ENCODE results near the gene RREB1.
"Not testable (repeated sequence)": the region's sequence is repeated elsewhere in the genome, so short reads cannot be mapped to it uniquely, and the experiment has no call there.

The RREB1 gene

GRCh38 chr6:7273709-7274108 is 165.9 kb downstream of the RREB1 start:
- H3K27me3 Mint-ChIP-seq (ENCODE audit: low read depth), result no peaks in the 10 kb centered on the region
- peaks cover 3% of the 10 kb centered on the region for H3K4me1 Mint-ChIP-seq (ENCODE audit: low read depth)
- H3K27ac Mint-ChIP-seq, result no peak overlapping the region
- no peaks in the 10 kb centered on the region for H3K9me3 Mint-ChIP-seq
- no peak for DNase-seq (ENCODE audit: low spot score)
- H3K36me3 Mint-ChIP-seq (ENCODE audit: low read depth), result no peaks in the 10 kb centered on the region
- no peak overlapping the region for H3K4me3 Mint-ChIP-seq

GRCh38 chr6:7274525-7274924 is 166.8 kb downstream of the RREB1 start:
- H3K4me3 Mint-ChIP-seq; DNase-seq (ENCODE audit: low spot score); H3K36me3 Mint-ChIP-seq (ENCODE audit: low read depth); H3K9me3 Mint-ChIP-seq; H3K27ac Mint-ChIP-seq; H3K27me3 Mint-ChIP-seq (ENCODE audit: low read depth); H3K4me1 Mint-ChIP-seq (ENCODE audit: low read depth): not testable (repeated sequence)

- Mint-ChIP-seq H3K27ac (no peak overlapping the region), H3K4me3 (no peak overlapping the region)
- DNase-seq (ENCODE audit: low spot score), result no peak
These were observed 168.4 kb downstream of the RREB1 start for GRCh38 chr6:7276199-7276524.

GRCh38 chr6:7282097-7282906 is 174.5 kb downstream of the RREB1 start:
- H3K4me3 Mint-ChIP-seq, result peak overlapping the region; percentile 33
- no peak for DNase-seq (ENCODE audit: low spot score)
- no peaks in the 10 kb centered on the region for H3K9me3 Mint-ChIP-seq
- H3K36me3 Mint-ChIP-seq (ENCODE audit: low read depth), result peaks cover 34% of the 10 kb centered on the region
- peak overlapping the region; percentile 64 for H3K27ac Mint-ChIP-seq
- no peaks in the 10 kb centered on the region for H3K27me3 Mint-ChIP-seq (ENCODE audit: low read depth)
- peaks cover 17% of the 10 kb centered on the region for H3K4me1 Mint-ChIP-seq (ENCODE audit: low read depth)

More at GRCh38 chr6:7276199-7276524, 168.4 kb downstream of the RREB1 start:
- peaks cover 3% of the 10 kb centered on the region for H3K36me3 Mint-ChIP-seq (ENCODE audit: low read depth)
- H3K4me1 Mint-ChIP-seq (ENCODE audit: low read depth), result peaks cover 3% of the 10 kb centered on the region
- H3K9me3 Mint-ChIP-seq, result no peaks in the 10 kb centered on the region
- H3K27me3 Mint-ChIP-seq (ENCODE audit: low read depth), result no peaks in the 10 kb centered on the region

- Mint-ChIP-seq H3K27me3 (ENCODE audit: low read depth) (no peaks in the 10 kb centered on the region), H3K27ac (no peak overlapping the region), H3K36me3 (ENCODE audit: low read depth) (peaks cover 45% of the 10 kb centered on the region), H3K4me3 (no peak overlapping the region), H3K9me3 (no peaks in the 10 kb centered on the region), H3K4me1 (ENCODE audit: low read depth) (peaks cover 17% of the 10 kb centered on the region)
- DNase-seq (ENCODE audit: low spot score), result no peak
These were observed 175.9 kb downstream of the RREB1 start for GRCh38 chr6:7283676-7284075.

GRCh38 chr6:7285416-7285815 is 177.7 kb downstream of the RREB1 start:
- Mint-ChIP-seq H3K4me1 (ENCODE audit: low read depth) (peaks cover 17% of the 10 kb centered on the region), H3K36me3 (ENCODE audit: low read depth) (peaks cover 62% of the 10 kb centered on the region), H3K4me3 (no peak overlapping the region), H3K27ac (no peak overlapping the region), H3K9me3 (no peaks in the 10 kb centered on the region), H3K27me3 (ENCODE audit: low read depth) (no peaks in the 10 kb centered on the region)
- DNase-seq (ENCODE audit: low spot score), result no peak

GRCh38 chr6:7290079-7290478 is 182.3 kb downstream of the RREB1 start:
- Mint-ChIP-seq H3K4me1 (ENCODE audit: low read depth) (no peaks in the 10 kb centered on the region), H3K27me3 (ENCODE audit: low read depth) (no peaks in the 10 kb centered on the region), H3K4me3 (no peak overlapping the region), H3K27ac (no peak overlapping the region), H3K9me3 (no peaks in the 10 kb centered on the region), H3K36me3 (ENCODE audit: low read depth) (peaks cover 55% of the 10 kb centered on the region)
- DNase-seq (ENCODE audit: low spot score), result no peak

GRCh38 chr6:7292596-7293255 is 185.0 kb downstream of the RREB1 start:
- H3K4me3 Mint-ChIP-seq, result no peak overlapping the region
- H3K27me3 Mint-ChIP-seq (ENCODE audit: low read depth), result no peaks in the 10 kb centered on the region
- H3K36me3 Mint-ChIP-seq (ENCODE audit: low read depth), result peaks cover 52% of the 10 kb centered on the region
- no peaks in the 10 kb centered on the region for H3K4me1 Mint-ChIP-seq (ENCODE audit: low read depth)
- no peak for DNase-seq (ENCODE audit: low spot score)
- no peak overlapping the region for H3K27ac Mint-ChIP-seq
- no peaks in the 10 kb centered on the region for H3K9me3 Mint-ChIP-seq

- H3K36me3 Mint-ChIP-seq (ENCODE audit: low read depth), result peaks cover 48% of the 10 kb centered on the region
- H3K27ac Mint-ChIP-seq, result no peak overlapping the region
- H3K27me3 Mint-ChIP-seq (ENCODE audit: low read depth), result no peaks in the 10 kb centered on the region
- H3K4me1 Mint-ChIP-seq (ENCODE audit: low read depth), result peaks cover 7% of the 10 kb centered on the region
- no peaks in the 10 kb centered on the region for H3K9me3 Mint-ChIP-seq
- H3K4me3 Mint-ChIP-seq, result no peak overlapping the region
- no peak for DNase-seq (ENCODE audit: low spot score)
These were observed 188.2 kb downstream of the RREB1 start for GRCh38 chr6:7295916-7296315.

GRCh38 chr6:7296602-7297001 is 188.8 kb downstream of the RREB1 start:
- Mint-ChIP-seq H3K27ac (no peak overlapping the region), H3K4me1 (ENCODE audit: low read depth) (peaks cover 8% of the 10 kb centered on the region), H3K4me3 (no peak overlapping the region), H3K36me3 (ENCODE audit: low read depth) (peaks cover 54% of the 10 kb centered on the region), H3K27me3 (ENCODE audit: low read depth) (no peaks in the 10 kb centered on the region), H3K9me3 (no peaks in the 10 kb centered on the region)
- DNase-seq (ENCODE audit: low spot score), result no peak

GRCh38 chr6:7298113-7298512 is 190.4 kb downstream of the RREB1 start:
- H3K9me3 Mint-ChIP-seq, result no peaks in the 10 kb centered on the region
- peaks cover 8% of the 10 kb centered on the region for H3K4me1 Mint-ChIP-seq (ENCODE audit: low read depth)
- no peak for DNase-seq (ENCODE audit: low spot score)
- peaks cover 53% of the 10 kb centered on the region for H3K36me3 Mint-ChIP-seq (ENCODE audit: low read depth)
- H3K27me3 Mint-ChIP-seq (ENCODE audit: low read depth), result no peaks in the 10 kb centered on the region
- no peak overlapping the region for H3K4me3 Mint-ChIP-seq
- H3K27ac Mint-ChIP-seq, result no peak overlapping the region

- no peak for DNase-seq (ENCODE audit: low spot score)
- H3K4me3 Mint-ChIP-seq, result no peak overlapping the region
- H3K27me3 Mint-ChIP-seq (ENCODE audit: low read depth), result no peaks in the 10 kb centered on the region
- H3K9me3 Mint-ChIP-seq, result no peaks in the 10 kb centered on the region
- H3K4me1 Mint-ChIP-seq (ENCODE audit: low read depth), result peaks cover 18% of the 10 kb centered on the region
- H3K36me3 Mint-ChIP-seq (ENCODE audit: low read depth), result peaks cover 63% of the 10 kb centered on the region
- H3K27ac Mint-ChIP-seq, result no peak overlapping the region
These were observed 193.2 kb downstream of the RREB1 start for GRCh38 chr6:7300926-7301325.
